GM12873 (cell line): ENCODE data around the gene TRABD.

Experiments used
- TF ChIP-seq, protein P1 (sequence below): IDR thresholded peaks from 2 replicates; pipeline ENCODE4 v1.5.1; 2012; ENCODE audit warnings: low read depth, mild to moderate bottlenecking, moderate library complexity, low read length, control low read depth; ENCODE audit not compliant: insufficient read depth; ENCODE audit errors: missing control alignments

Gene TRABD

GRCh38 chr22:50186761-50187523 is 1.2 kb downstream of the TRABD start:
- TF ChIP-seq, protein P1, sequence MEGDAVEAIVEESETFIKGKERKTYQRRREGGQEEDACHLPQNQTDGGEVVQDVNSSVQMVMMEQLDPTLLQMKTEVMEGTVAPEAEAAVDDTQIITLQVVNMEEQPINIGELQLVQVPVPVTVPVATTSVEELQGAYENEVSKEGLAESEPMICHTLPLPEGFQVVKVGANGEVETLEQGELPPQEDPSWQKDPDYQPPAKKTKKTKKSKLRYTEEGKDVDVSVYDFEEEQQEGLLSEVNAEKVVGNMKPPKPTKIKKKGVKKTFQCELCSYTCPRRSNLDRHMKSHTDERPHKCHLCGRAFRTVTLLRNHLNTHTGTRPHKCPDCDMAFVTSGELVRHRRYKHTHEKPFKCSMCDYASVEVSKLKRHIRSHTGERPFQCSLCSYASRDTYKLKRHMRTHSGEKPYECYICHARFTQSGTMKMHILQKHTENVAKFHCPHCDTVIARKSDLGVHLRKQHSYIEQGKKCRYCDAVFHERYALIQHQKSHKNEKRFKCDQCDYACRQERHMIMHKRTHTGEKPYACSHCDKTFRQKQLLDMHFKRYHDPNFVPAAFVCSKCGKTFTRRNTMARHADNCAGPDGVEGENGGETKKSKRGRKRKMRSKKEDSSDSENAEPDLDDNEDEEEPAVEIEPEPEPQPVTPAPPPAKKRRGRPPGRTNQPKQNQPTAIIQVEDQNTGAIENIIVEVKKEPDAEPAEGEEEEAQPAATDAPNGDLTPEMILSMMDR: no peak

GRCh38 chr22:50188356-50188755 is 2.6 kb downstream of the TRABD start:
- TF ChIP-seq, protein P1: no peak

GRCh38 chr22:50189184-50189848 is 3.6 kb downstream of the TRABD start:
- TF ChIP-seq, protein P1: no peak

GRCh38 chr22:50189849-50190181 is 4.1 kb downstream of the TRABD start:
- TF ChIP-seq, protein P1: no peak

DNA sequence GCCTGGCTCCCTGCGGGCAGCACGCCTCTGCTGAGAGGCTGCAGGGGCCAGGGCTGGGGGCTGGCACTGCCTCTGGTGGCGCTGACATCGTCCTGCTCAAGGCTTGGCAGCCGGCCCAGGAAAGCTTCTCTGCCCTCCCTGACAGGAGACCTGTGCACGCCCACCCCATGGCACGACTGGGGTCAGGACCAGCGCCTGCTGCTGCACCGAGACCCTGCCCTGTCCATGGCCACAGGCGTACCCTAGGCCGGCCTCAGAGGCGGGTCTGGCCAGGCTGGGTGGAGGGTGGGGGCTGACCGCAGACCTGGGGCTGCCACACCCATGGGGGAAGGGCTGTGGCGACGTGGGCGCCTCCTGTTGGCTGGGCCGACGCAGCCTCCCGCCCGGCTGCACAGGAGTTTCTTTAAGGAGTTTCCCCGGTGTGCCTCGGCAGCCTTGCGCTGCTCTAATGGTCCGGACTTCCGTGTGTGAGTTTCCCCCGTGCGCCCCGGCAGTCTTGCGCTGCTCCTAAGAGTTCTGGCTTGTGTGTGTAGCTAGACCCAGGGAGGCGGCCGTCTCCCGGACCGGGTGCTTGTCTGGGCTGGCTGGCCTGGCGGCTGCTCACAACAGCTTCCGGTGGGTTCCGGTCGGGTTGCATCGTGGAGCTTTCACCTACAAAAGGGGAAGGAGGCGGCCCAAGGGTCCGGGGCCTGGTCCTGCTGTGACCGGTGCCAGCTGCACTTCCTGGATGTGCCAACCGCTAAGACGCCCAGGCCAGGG is 4.6 kb downstream of the TRABD start:
- TF ChIP-seq, protein P1: peak; percentile 46

- TF ChIP-seq, protein P1: no peak
Measured at GRCh38 chr22:50190941-50191741, 5.4 kb downstream of the TRABD start.
